K562 (cell line): ENCODE data around the gene RPS6KA2.

Experiments used
- EP400 ChIP-seq: fragments of 450-650 bp; IDR thresholded peaks from 2 replicates; pipeline ENCODE4 v1.6.1; 2017; ENCODE audit warnings: antibody characterized with exemption, mild to moderate bottlenecking, moderate library complexity
- NR1H2 ChIP-seq: sonication (generic); formaldehyde crosslinking; IDR thresholded peaks from 2 replicates; pipeline ENCODE4 v1.4.0; 2020; ENCODE audit warnings: mild to moderate bottlenecking, missing genetic modification reagents
- TFE3 ChIP-seq: fragments of 450-650 bp; formaldehyde crosslinking; IDR thresholded peaks from 2 replicates; pipeline ENCODE4 v1.4.0; 2020; ENCODE audit warnings: mild to moderate bottlenecking, mixed read lengths
- ZNF124 ChIP-seq: sonication (generic); formaldehyde crosslinking; IDR thresholded peaks from 2 replicates; pipeline ENCODE4 v1.8.1; 2022; ENCODE audit warnings: missing genetic modification reagents

DNA sequence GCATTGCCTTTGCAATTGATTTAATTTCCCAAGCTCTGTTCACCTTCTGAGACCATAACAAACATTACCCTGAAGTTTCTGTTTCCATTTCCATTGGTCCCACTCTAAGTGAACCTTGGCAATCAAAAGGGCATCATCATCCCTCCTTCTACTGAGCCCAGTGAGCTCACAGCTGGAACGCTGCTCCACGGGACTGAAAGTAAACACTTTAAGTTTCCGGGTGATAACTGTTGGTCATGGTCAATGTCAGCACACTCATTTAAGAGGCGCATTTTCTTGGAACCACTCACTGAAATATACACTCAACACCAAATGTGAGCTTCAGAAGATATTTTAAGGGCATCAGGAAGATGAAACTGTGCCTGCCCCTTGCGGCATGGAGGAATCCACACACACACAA lies 37.1 kb upstream of the RPS6KA2 start:
- TF ChIP-seq EP400 (no peak), TFE3 (no peak), NR1H2 (no peak), ZNF124 (no peak)
